Right lobe of liver (tissue), 4 donors: ENCODE results near the gene FRMPD4.

ENCODE experiments used
- CTCF ChIP-seq, 4 donors: fragments of 200-600 bp in 3 of 4; fragments of 450-650 bp in 1 of 4; IDR thresholded peaks; one replicate each; pipeline versions ENCODE4 v1.5.1 to v1.8.0; 2016 to 2022; ENCODE audit warnings: antibody characterized with exemption in 4 of 4, mild to moderate bottlenecking in 2 of 4
- POLR2A ChIP-seq: fragments of 450-650 bp; IDR thresholded peaks from one replicate; pipeline ENCODE4 v1.6.1; 2017; ENCODE audit warnings: antibody characterized with exemption, mild to moderate bottlenecking
- donor health status: DM: no; HTN: no; CAD: no.
- donor health status: DM: no; HTN: no; CAD: no.
- donor health status: DM: no; HTN: yes; CAD: no.

- TF ChIP-seq CTCF (IDR thresholded peaks at IDR 0.05) (no peak), POLR2A (no peak)
These were observed 358.1 kb downstream of the FRMPD4 start for GRCh38 chrX:12496343-12496742.
